Left lung (tissue), 10 donors: Measurements from ENCODE around the gene ZNF254. TPM values are rescaled to one million over a fixed set of nuclear protein-coding genes. Genes with fewer than 3 reads are reported as not detected.
"Not testable (repeated sequence)": the region's sequence is repeated elsewhere in the genome, so short reads cannot be mapped to it uniquely, and the experiment has no call there.

Experiments used
- ATAC-seq: fragments of 200-7000 bp; cut with Tn5 transposase; one replicate; pipeline ENCODE4 v1.9.1; 2020; ENCODE audit warnings: moderate library complexity
- DNase-seq, 4 donors: peaks; one replicate each; pipeline ENCODE4 v3.0.0-alpha.2; 2013 to 2020
- H3K27ac ChIP-seq, 2 donors: fragments of 200-600 bp; sonication (generic) in 1 of 2; one replicate each; pipeline versions ENCODE4 v1.5.0 to v1.8.0; 2020 to 2021
- H3K27me3 ChIP-seq, 2 donors: fragments of 200-600 bp; sonication (generic) in 1 of 2; one replicate each; pipeline versions ENCODE4 v1.5.0 to v1.8.0; 2020 to 2021
- H3K36me3 ChIP-seq, 2 donors: fragments of 200-600 bp; sonication (generic) in 1 of 2; one replicate each; pipeline versions ENCODE4 v1.5.0 to v1.8.0; 2020 to 2021
- H3K4me1 ChIP-seq, 2 donors: fragments of 200-600 bp; one replicate each; pipeline ENCODE4 v1.8.0; 2021
- H3K4me3 ChIP-seq, 2 donors: fragments of 200-600 bp; sonication (generic) in 1 of 2; one replicate each; pipeline versions ENCODE4 v1.5.0 to v1.8.0; 2020 to 2021; ENCODE audit warnings: mild to moderate bottlenecking in 1 of 2
- H3K9me3 ChIP-seq, 2 donors: fragments of 200-600 bp; sonication (generic) in 1 of 2; one replicate each; pipeline versions ENCODE4 v1.5.0 to v1.8.0; 2020 to 2021
- intact Hi-C, 2 donors: fragments of 100-400 bp; cut with DNase I; formaldehyde crosslinking; loops; one replicate each; pipeline versions ENCODE4 v1.11.2 to v1.14.2; 2022
- polyA plus RNA-seq, 6 donors: library from polyadenylated mRNA; unstranded; fragments of 120-200 nt; gene quantifications; one replicate each; pipeline ENCODE4 v1.2.1, GENCODE V29; 2013; ENCODE audit not compliant: insufficient read length in 6 of 6
- total RNA-seq, 2 donors: library from RNA; stranded (reverse); fragmentation: NEBNext Ultra II Directional; extraction: Animal tissue kit (Norgen Biotek cat#: 25700); gene quantifications; one replicate each; pipeline ENCODE4 v1.2.1, GENCODE V29; 2021
- TF ChIP-seq, protein P1 (sequence below), 2 donors: fragments of 200-600 bp; sonication (generic) in 1 of 2; IDR thresholded peaks; one replicate each; pipeline versions ENCODE4 v1.5.0 to v1.8.0; 2021; ENCODE audit warnings: antibody characterized with exemption in 2 of 2
- donor health status: DM: no; HTN: yes; CAD: no.
- donor health status: DM: no; HTN: no; CAD: no.

The ZNF254 gene
- total and polyA plus RNA-seq, 8 donors, result 14.7 to 41.8 (median 38.5) TPM

- no peak for DNase-seq
- ATAC-seq, result no peak
- intact Hi-C loops, result no loop called here
Measured at GRCh38 chr19:24081056-24081455, 5.9 kb upstream of the ZNF254 start.

GRCh38 chr19:24098359-24098758 lies 11.4 kb downstream of the ZNF254 start:
- H3K4me1 ChIP-seq, result peaks cover 4 to 5% of the 10 kb centered on the region in 2 donors
- TF ChIP-seq, protein P1, sequence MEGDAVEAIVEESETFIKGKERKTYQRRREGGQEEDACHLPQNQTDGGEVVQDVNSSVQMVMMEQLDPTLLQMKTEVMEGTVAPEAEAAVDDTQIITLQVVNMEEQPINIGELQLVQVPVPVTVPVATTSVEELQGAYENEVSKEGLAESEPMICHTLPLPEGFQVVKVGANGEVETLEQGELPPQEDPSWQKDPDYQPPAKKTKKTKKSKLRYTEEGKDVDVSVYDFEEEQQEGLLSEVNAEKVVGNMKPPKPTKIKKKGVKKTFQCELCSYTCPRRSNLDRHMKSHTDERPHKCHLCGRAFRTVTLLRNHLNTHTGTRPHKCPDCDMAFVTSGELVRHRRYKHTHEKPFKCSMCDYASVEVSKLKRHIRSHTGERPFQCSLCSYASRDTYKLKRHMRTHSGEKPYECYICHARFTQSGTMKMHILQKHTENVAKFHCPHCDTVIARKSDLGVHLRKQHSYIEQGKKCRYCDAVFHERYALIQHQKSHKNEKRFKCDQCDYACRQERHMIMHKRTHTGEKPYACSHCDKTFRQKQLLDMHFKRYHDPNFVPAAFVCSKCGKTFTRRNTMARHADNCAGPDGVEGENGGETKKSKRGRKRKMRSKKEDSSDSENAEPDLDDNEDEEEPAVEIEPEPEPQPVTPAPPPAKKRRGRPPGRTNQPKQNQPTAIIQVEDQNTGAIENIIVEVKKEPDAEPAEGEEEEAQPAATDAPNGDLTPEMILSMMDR (IDR thresholded peaks at IDR 0.05), result no peak
- no peak overlapping the region for H3K4me3 ChIP-seq
- no peaks in the 10 kb centered on the region for H3K27me3 ChIP-seq
- intact Hi-C loops, result no loop called here
- H3K36me3 ChIP-seq, result peaks cover 0 to 6% of the 10 kb centered on the region in 2 donors
- no peak overlapping the region for H3K27ac ChIP-seq
- DNase-seq, result no peak
- H3K9me3 ChIP-seq, result peaks cover 0 to 4% of the 10 kb centered on the region in 2 donors
- ATAC-seq, result no peak

More at GRCh38 chr19:24081056-24081455, 5.9 kb upstream of the ZNF254 start:
- Histone ChIP-seq H3K4me3 (no peak overlapping the region), H3K4me1 (no peaks in the 10 kb centered on the region), H3K36me3 (no peaks in the 10 kb centered on the region), H3K27me3 (no peaks in the 10 kb centered on the region), H3K9me3 (no peaks in the 10 kb centered on the region), H3K27ac (peak overlapping the region in 1 of 2 donors; percentile 24)
- TF ChIP-seq, protein P1 (IDR thresholded peaks at IDR 0.05), result no peak

DNA sequence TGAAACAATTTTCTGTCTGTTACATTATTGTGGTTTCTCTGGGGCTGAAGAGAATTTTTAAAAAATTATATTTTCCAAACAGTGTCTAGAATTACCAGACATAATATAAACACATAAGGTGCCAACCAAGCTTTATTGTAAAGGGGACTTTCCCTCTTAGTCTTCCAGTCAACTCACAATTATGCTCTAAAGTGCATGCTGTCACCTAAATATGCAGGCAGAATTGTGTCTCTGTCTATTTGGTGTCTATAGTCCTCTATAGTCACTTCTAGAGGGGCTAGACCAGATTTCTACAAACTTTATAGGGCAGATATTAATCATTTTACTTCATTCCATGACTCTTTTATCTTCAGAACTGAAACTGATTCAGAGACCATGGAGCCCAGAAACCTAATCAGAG lies 12.8 kb downstream of the ZNF254 start:
- no peaks in the 10 kb centered on the region for H3K27me3 ChIP-seq
- peaks cover 4 to 5% of the 10 kb centered on the region in 2 donors for H3K4me1 ChIP-seq
- ATAC-seq, result no peak
- TF ChIP-seq, protein P1 (IDR thresholded peaks at IDR 0.05), result no peak
- H3K27ac ChIP-seq, result no peak overlapping the region
- peaks cover 0 to 3% of the 10 kb centered on the region in 2 donors for H3K9me3 ChIP-seq
- H3K36me3 ChIP-seq, result peaks cover 0 to 13% of the 10 kb centered on the region in 2 donors
- intact Hi-C loops, result no loop called here
- no peak for DNase-seq
- no peak overlapping the region for H3K4me3 ChIP-seq

GRCh38 chr19:24100597-24100996 lies 13.6 kb downstream of the ZNF254 start:
- peaks cover 0 to 17% of the 10 kb centered on the region in 2 donors for H3K36me3 ChIP-seq
- H3K27ac ChIP-seq, H3K4me1 ChIP-seq, intact Hi-C loops, H3K27me3 ChIP-seq, DNase-seq, H3K9me3 ChIP-seq, H3K4me3 ChIP-seq: not testable (repeated sequence)
- peak; percentile 68 for ATAC-seq

DNA sequence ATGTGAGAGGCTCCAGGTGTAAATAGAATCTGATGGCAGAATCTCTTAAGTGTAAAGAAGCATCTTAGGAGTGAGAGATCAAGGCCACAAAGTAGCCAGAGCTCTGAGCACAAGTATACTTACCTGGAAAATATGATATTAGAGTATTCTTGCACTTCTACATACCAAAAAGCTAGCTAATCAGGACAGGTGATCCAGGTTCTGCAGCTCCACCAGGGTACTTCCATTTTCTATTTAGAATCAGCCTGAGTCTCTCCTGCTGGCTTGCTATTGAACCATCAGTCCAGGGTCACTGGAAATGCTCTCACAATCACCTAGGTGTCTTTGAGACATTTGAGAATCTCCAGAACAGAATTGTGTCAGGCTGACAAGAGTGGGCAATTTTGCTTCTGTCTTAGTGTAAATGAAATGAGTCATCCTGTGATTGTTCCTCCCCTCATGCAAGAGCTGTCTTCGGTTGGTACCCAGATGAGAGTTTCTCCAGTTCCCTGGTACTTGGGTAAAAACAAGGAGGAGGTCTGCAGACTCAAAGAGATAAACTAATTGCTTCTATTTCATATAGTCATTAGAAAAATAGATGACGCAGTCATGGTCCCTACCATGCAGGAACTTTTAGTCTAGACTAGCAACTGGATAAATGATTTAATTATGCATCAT lies 14.6 kb downstream of the ZNF254 start:
- intact Hi-C loops, result no loop called here
- ATAC-seq, result no peak
- H3K4me3 ChIP-seq, result no peak overlapping the region
- peaks cover 0 to 3% of the 10 kb centered on the region in 2 donors for H3K9me3 ChIP-seq
- H3K36me3 ChIP-seq, result peaks cover 0 to 26% of the 10 kb centered on the region in 2 donors
- H3K27me3 ChIP-seq, result no peaks in the 10 kb centered on the region
- DNase-seq, result no peak
- TF ChIP-seq, protein P1 (IDR thresholded peaks at IDR 0.05), result no peak
- peaks cover 4 to 5% of the 10 kb centered on the region in 2 donors for H3K4me1 ChIP-seq
- H3K27ac ChIP-seq, result no peak overlapping the region

GRCh38 chr19:24127601-24128000 lies 40.6 kb downstream of the ZNF254 start:
- Histone ChIP-seq H3K4me3 (no peak overlapping the region), H3K9me3 (peaks cover 7 to 100% of the 10 kb centered on the region in 2 donors)

More at GRCh38 chr19:24127601-24128000, 40.6 kb downstream of the ZNF254 start:
- ATAC-seq, result no peak
- TF ChIP-seq, protein P1 (IDR thresholded peaks at IDR 0.05), result no peak
- H3K4me1 ChIP-seq, result no peaks in the 10 kb centered on the region
- no peak for DNase-seq
- peaks cover 0 to 56% of the 10 kb centered on the region in 2 donors for H3K36me3 ChIP-seq
- H3K27me3 ChIP-seq, result no peaks in the 10 kb centered on the region
- intact Hi-C loops, result no loop called here
- H3K27ac ChIP-seq, result no peak overlapping the region
